OCI-M2 (cell line): Measurements from ENCODE around the gene ZNF200.
A peak's percentile ranks its signal among the peaks of the same experiment; 100 is the strongest.
"Not testable (repeated sequence)": the region's sequence is repeated elsewhere in the genome, so short reads cannot be mapped to it uniquely, and the experiment has no call there.

ENCODE experiments used
- DNase-seq: peaks from one replicate; lab custom pipeline; 2025; ENCODE audit not compliant: unreplicated experiment; lab: John Stamatoyannopoulos, UW

The ZNF200 gene

GRCh38 chr16:3234857-3235561, at the start of gene ZNF200:
ZNF200 (minus strand) TSS chr16:3235158; CDS start chr16:3233755, 1,403 bp downstream.
- DNase-seq = peak; percentile 76

GRCh38 chr16:3283543-3284447, 48.8 kb upstream of the ZNF200 start:
- DNase-seq = no peak

- peak; percentile 42 for DNase-seq
Observed at GRCh38 chr16:3282730-3283542, 48.0 kb upstream of the ZNF200 start, which contains the start of gene ZNF263. ZNF263 (plus strand) TSS chr16:3283491; CDS start chr16:3283819, 328 bp downstream.

GRCh38 chr16:3282103-3282729, 47.3 kb upstream of the ZNF200 start:
- DNase-seq = no peak

- DNase-seq = no peak
Observed at GRCh38 chr16:3281222-3281820, 46.4 kb upstream of the ZNF200 start.

- no peak for DNase-seq
Observed at GRCh38 chr16:3276679-3277078, 41.7 kb upstream of the ZNF200 start.

- DNase-seq = no peak
Observed at GRCh38 chr16:3274947-3275346, 40.0 kb upstream of the ZNF200 start.

GRCh38 chr16:3274490-3274889, 39.5 kb upstream of the ZNF200 start:
- DNase-seq = no peak

- DNase-seq = not testable (repeated sequence)
Observed at GRCh38 chr16:3271281-3271680, 36.3 kb upstream of the ZNF200 start.

- DNase-seq = not testable (repeated sequence)
Observed at GRCh38 chr16:3270718-3271117, 35.8 kb upstream of the ZNF200 start.

- no peak for DNase-seq
Observed at GRCh38 chr16:3268294-3268693, 33.3 kb upstream of the ZNF200 start.

GRCh38 chr16:3266873-3267537, 32.0 kb upstream of the ZNF200 start:
- DNase-seq = no peak

- peak; percentile 73 for DNase-seq
Observed at GRCh38 chr16:3264137-3265036, 29.4 kb upstream of the ZNF200 start.

- no peak for DNase-seq
Observed at GRCh38 chr16:3262517-3262916, 27.6 kb upstream of the ZNF200 start.

- DNase-seq = no peak
Observed at GRCh38 chr16:3259836-3260235, 24.9 kb upstream of the ZNF200 start.

- no peak for DNase-seq
Observed at GRCh38 chr16:3256866-3257465, 22.0 kb upstream of the ZNF200 start.

- no peak for DNase-seq
Observed at GRCh38 chr16:3256146-3256865, 21.3 kb upstream of the ZNF200 start, which contains the start of gene MEFV. MEFV (minus strand) TSS chr16:3256633; CDS start chr16:3256587, 46 bp downstream.

GRCh38 chr16:3254309-3254708, 19.4 kb upstream of the ZNF200 start:
- DNase-seq = no peak
